Measurements from ENCODE around the gene PRR15L. TPM values are rescaled to one million over a fixed set of nuclear protein-coding genes. Genes with fewer than 3 reads are reported as not detected.

The PRR15L gene
- total RNA-seq, 1 donor from 2014 or later = not detected

DNA sequence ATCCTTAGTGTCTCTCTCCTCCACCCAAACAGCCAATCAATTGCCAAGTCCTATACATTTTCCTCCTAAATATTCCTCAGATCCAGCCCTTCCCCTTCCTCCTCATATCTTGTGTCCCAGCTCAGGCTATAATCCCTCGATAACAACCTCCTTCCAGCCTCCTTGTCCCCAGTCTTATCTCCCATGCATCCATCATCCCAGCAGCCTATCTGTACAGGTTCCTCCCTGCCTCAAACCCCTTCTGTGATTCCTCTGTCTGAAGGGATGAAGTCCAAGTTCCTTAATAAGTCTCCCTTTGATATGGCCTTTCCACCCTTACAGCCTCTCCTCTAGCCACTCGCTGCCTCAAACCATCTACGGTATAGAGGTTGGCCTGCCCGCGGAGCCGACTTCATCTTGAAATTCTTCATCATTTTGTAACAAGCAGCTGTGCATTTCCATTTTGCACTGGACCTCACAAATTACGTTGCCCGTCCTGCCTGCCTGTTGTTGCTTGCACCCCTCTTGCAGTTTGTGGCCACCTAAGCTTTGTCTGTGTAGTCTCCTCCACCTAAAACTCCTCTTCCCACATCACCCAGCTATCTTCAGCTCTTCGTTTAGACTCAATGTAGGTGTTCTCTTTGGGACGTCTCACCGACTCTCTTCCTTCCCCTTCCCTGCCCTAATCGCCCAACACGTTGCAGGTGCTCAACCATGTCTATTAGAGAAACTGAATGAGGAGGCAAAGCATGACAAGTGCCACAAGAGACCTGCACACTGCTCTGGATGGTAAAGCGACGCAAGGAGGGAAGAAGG is 12.4 kb upstream of the PRR15L start:
- no peaks in the 10 kb centered on the region for H3K36me3 Mint-ChIP-seq (ENCODE audit: unreplicated experiment)
- DNase-seq = no peak
- H3K9me3 Mint-ChIP-seq (ENCODE audit: unreplicated experiment) = peaks cover 7% of the 10 kb centered on the region
- TF ChIP-seq, protein P1, sequence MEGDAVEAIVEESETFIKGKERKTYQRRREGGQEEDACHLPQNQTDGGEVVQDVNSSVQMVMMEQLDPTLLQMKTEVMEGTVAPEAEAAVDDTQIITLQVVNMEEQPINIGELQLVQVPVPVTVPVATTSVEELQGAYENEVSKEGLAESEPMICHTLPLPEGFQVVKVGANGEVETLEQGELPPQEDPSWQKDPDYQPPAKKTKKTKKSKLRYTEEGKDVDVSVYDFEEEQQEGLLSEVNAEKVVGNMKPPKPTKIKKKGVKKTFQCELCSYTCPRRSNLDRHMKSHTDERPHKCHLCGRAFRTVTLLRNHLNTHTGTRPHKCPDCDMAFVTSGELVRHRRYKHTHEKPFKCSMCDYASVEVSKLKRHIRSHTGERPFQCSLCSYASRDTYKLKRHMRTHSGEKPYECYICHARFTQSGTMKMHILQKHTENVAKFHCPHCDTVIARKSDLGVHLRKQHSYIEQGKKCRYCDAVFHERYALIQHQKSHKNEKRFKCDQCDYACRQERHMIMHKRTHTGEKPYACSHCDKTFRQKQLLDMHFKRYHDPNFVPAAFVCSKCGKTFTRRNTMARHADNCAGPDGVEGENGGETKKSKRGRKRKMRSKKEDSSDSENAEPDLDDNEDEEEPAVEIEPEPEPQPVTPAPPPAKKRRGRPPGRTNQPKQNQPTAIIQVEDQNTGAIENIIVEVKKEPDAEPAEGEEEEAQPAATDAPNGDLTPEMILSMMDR (IDR thresholded peaks at IDR 0.05; ENCODE audit: partially characterized antibody, unreplicated experiment) = no peak
- H3K27me3 Mint-ChIP-seq (ENCODE audit: unreplicated experiment) = peaks cover 2% of the 10 kb centered on the region
- H3K4me3 Mint-ChIP-seq (ENCODE audit: unreplicated experiment) = peak overlapping the region; percentile 10
- H3K27ac Mint-ChIP-seq (ENCODE audit: unreplicated experiment) = no peak overlapping the region
- H3K4me1 Mint-ChIP-seq (ENCODE audit: low read depth, unreplicated experiment) = peaks cover 5% of the 10 kb centered on the region

DNA sequence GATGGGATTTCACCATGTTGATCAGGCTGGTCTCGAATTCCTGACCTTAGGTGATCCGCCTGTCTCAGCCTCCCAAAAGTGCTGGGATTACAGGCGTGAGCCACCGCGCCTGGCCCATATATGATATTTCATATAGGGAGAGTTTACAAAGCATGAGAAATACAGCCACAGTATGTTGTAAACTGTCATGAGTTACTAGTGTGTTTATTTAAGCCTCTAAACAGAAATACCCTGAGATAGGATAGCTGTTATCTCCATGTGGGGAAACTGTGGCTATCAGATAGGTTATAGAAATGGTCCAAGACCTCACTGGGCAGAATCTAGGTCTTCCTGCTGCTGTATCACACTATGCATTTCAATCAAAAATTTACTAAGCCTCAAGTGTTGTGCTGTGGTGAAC is 11.2 kb upstream of the PRR15L start:
- DNase-seq = no peak
- H3K4me1 Mint-ChIP-seq (ENCODE audit: low read depth, unreplicated experiment) = peaks cover 5% of the 10 kb centered on the region
- peaks cover 11% of the 10 kb centered on the region for H3K9me3 Mint-ChIP-seq (ENCODE audit: unreplicated experiment)
- peaks cover 4% of the 10 kb centered on the region for H3K27me3 Mint-ChIP-seq (ENCODE audit: unreplicated experiment)
- no peak overlapping the region for H3K27ac Mint-ChIP-seq (ENCODE audit: unreplicated experiment)
- TF ChIP-seq, protein P1 (IDR thresholded peaks at IDR 0.05; ENCODE audit: partially characterized antibody, unreplicated experiment) = no peak
- no peaks in the 10 kb centered on the region for H3K36me3 Mint-ChIP-seq (ENCODE audit: unreplicated experiment)
- H3K4me3 Mint-ChIP-seq (ENCODE audit: unreplicated experiment) = no peak overlapping the region

GRCh38 chr17:47967607-47968252 is 10.0 kb upstream of the PRR15L start:
- Mint-ChIP-seq H3K4me1 (ENCODE audit: low read depth, unreplicated experiment) (peaks cover 3% of the 10 kb centered on the region), H3K36me3 (ENCODE audit: unreplicated experiment) (no peaks in the 10 kb centered on the region), H3K27me3 (ENCODE audit: unreplicated experiment) (peaks cover 4% of the 10 kb centered on the region), H3K9me3 (ENCODE audit: unreplicated experiment) (peaks cover 12% of the 10 kb centered on the region), H3K4me3 (ENCODE audit: unreplicated experiment) (no peak overlapping the region), H3K27ac (ENCODE audit: unreplicated experiment) (no peak overlapping the region)
- TF ChIP-seq, protein P1 (IDR thresholded peaks at IDR 0.05; ENCODE audit: partially characterized antibody, unreplicated experiment) = no peak
- DNase-seq = no peak

DNA sequence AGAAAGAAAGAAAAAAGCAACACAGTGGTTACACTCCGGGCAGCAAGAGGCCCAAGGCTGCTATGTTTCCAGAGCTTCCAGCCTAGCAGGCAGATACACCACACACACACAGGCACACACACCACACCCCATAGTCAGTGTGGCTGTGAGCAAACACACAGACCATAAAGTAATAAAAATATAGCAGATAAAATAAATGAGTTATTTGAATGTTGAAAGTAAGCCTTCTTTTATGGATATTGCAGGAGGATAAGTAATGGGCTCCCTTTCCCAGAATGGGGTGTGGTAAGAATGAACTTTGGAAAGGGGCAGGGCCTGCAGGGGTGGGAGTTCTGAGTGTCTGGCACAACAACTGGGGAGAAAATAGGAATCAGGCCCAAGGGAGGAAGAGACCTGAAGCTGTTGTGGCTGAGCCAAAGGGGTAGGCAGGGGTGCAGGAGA is 8.4 kb upstream of the PRR15L start:
- TF ChIP-seq, protein P1 (IDR thresholded peaks at IDR 0.05; ENCODE audit: partially characterized antibody, unreplicated experiment) = no peak
- Mint-ChIP-seq H3K4me3 (ENCODE audit: unreplicated experiment) (no peak overlapping the region), H3K36me3 (ENCODE audit: unreplicated experiment) (peaks cover 9% of the 10 kb centered on the region), H3K4me1 (ENCODE audit: low read depth, unreplicated experiment) (peaks cover 3% of the 10 kb centered on the region), H3K9me3 (ENCODE audit: unreplicated experiment) (peaks cover 12% of the 10 kb centered on the region), H3K27me3 (ENCODE audit: unreplicated experiment) (peaks cover 6% of the 10 kb centered on the region), H3K27ac (ENCODE audit: unreplicated experiment) (no peak overlapping the region)
- no peak for DNase-seq

GRCh38 chr17:47964856-47965255 is 7.2 kb upstream of the PRR15L start:
- no peak overlapping the region for H3K27ac Mint-ChIP-seq (ENCODE audit: unreplicated experiment)
- H3K9me3 Mint-ChIP-seq (ENCODE audit: unreplicated experiment) = peaks cover 8% of the 10 kb centered on the region
- no peak for DNase-seq
- peaks cover 9% of the 10 kb centered on the region for H3K36me3 Mint-ChIP-seq (ENCODE audit: unreplicated experiment)
- TF ChIP-seq, protein P1 (IDR thresholded peaks at IDR 0.05; ENCODE audit: partially characterized antibody, unreplicated experiment) = no peak
- peaks cover 6% of the 10 kb centered on the region for H3K27me3 Mint-ChIP-seq (ENCODE audit: unreplicated experiment)
- H3K4me1 Mint-ChIP-seq (ENCODE audit: low read depth, unreplicated experiment) = peaks cover under 1% of the 10 kb centered on the region
- H3K4me3 Mint-ChIP-seq (ENCODE audit: unreplicated experiment) = no peak overlapping the region
